Loucy (cell line): Measurements from ENCODE around the gene SETSIP.
"Not testable (repeated sequence)": the region's sequence is repeated elsewhere in the genome, so short reads cannot be mapped to it uniquely, and the experiment has no call there.

Source experiments
- H2AFZ ChIP-seq: fragments of 200-600 bp; sonication (generic); 2 replicates; pipeline ENCODE4 v1.6.0; 2016; ENCODE audit warnings: antibody characterized with exemption, mild to moderate bottlenecking, low read length, moderate library complexity
- H3F3A ChIP-seq: fragments of 200-600 bp; 2 replicates; pipeline ENCODE4 v1.6.0; 2016; ENCODE audit warnings: antibody characterized with exemption, low read depth, mild to moderate bottlenecking
- H3K27me3 ChIP-seq: fragments of 200-600 bp; sonication (generic); 2 replicates; pipeline ENCODE4 v1.6.1; 2014; ENCODE audit warnings: low read length, mild to moderate bottlenecking; ENCODE audit not compliant: insufficient read depth, poor library complexity, severe bottlenecking
- H3K36me3 ChIP-seq: fragments of 200-600 bp; sonication (generic); 2 replicates; pipeline ENCODE4 v1.6.1; 2016; ENCODE audit warnings: low read length; ENCODE audit not compliant: insufficient read depth
- H3K4me1 ChIP-seq: fragments of 200-600 bp; sonication (generic); 2 replicates; pipeline ENCODE4 v1.5.1; 2014; ENCODE audit warnings: low read length, mild to moderate bottlenecking; ENCODE audit not compliant: insufficient read depth, poor library complexity, severe bottlenecking
- H3K4me2 ChIP-seq: fragments of 200-600 bp; sonication (generic); 2 replicates; pipeline ENCODE4 v1.6.0; 2014; ENCODE audit warnings: antibody characterized with exemption, low read length, low read depth, mild to moderate bottlenecking; ENCODE audit not compliant: poor library complexity, severe bottlenecking
- H3K4me3 ChIP-seq: fragments of 200-600 bp; sonication (generic); 2 replicates; pipeline ENCODE4 v1.5.1; 2014; ENCODE audit warnings: low read length, mild to moderate bottlenecking, mixed read lengths; ENCODE audit not compliant: poor library complexity, severe bottlenecking
- H3K79me2 ChIP-seq: fragments of 200-600 bp; sonication (generic); 2 replicates; pipeline ENCODE4 v1.6.1; 2014; ENCODE audit warnings: low read length; ENCODE audit not compliant: insufficient read depth
- H3K9ac ChIP-seq: fragments of 200-600 bp; sonication (generic); 2 replicates; pipeline ENCODE4 v1.6.0; 2014; ENCODE audit warnings: mild to moderate bottlenecking, low read depth, low read length, moderate library complexity; ENCODE audit not compliant: poor library complexity, severe bottlenecking
- H3K9me2 ChIP-seq: fragments of 200-600 bp; sonication (generic); replicated peaks from 2 replicates; pipeline ENCODE4 v1.6.1; 2016; ENCODE audit warnings: low read depth, low read length, mixed read lengths
- H3K9me3 ChIP-seq: fragments of 200-600 bp; sonication (generic); 2 replicates; pipeline ENCODE4 v1.6.1; 2014; ENCODE audit warnings: mild to moderate bottlenecking, antibody characterized with exemption, low read length, low read depth; ENCODE audit not compliant: insufficient read depth
- H4K20me1 ChIP-seq: fragments of 200-600 bp; sonication (generic); 2 replicates; pipeline ENCODE4 v1.6.0; 2014; ENCODE audit warnings: antibody characterized with exemption, low read length, mild to moderate bottlenecking; ENCODE audit not compliant: insufficient read depth, poor library complexity, severe bottlenecking
- EZH2phosphoT487 ChIP-seq: fragments of 200-600 bp; IDR thresholded peaks from 2 replicates; pipeline ENCODE4 v1.6.1; 2018; ENCODE audit warnings: antibody characterized with exemption, mild to moderate bottlenecking, moderate library complexity, borderline replicate concordance
- TF ChIP-seq, protein P1 (sequence below): fragments of 200-600 bp; sonication (generic); conservative IDR thresholded peaks from 2 replicates; pipeline ENCODE4 v1.5.1; 2014; ENCODE audit warnings: mild to moderate bottlenecking, antibody characterized with exemption, low read length

The SETSIP gene

GRCh38 chr1:92080128-92080985 lies 5.1 kb upstream of the SETSIP start, which contains the start of gene BTBD8:
TSS of gene BTBD8 (plus strand) at chr1:92080345. CDS start at chr1:92080572, 227 bp downstream.
- Histone ChIP-seq H3K9ac (peak within 1 kb of the TSS; percentile 75), H3K36me3 (no peaks in the 10 kb centered on the region), H2AFZ (peak within 1 kb of the TSS; percentile 96), H3K9me3 (no peaks in the 10 kb centered on the region), H3K79me2 (no peaks in the 10 kb centered on the region; the same call in 1 of the 2 replicates), H3K9me2 (no peaks in the 10 kb centered on the region), H3K4me3 (peak within 1 kb of the TSS; percentile 80), H3K4me1 (peaks cover 18% of the 10 kb centered on the region), H3K27me3 (no peaks in the 10 kb centered on the region), H4K20me1 (no peaks in the 10 kb centered on the region), H3K4me2 (peak within 1 kb of the TSS; percentile 72), H3F3A (no peaks in the 10 kb centered on the region)
- TF ChIP-seq EZH2phosphoT487, result no peak
- TF ChIP-seq, protein P1, sequence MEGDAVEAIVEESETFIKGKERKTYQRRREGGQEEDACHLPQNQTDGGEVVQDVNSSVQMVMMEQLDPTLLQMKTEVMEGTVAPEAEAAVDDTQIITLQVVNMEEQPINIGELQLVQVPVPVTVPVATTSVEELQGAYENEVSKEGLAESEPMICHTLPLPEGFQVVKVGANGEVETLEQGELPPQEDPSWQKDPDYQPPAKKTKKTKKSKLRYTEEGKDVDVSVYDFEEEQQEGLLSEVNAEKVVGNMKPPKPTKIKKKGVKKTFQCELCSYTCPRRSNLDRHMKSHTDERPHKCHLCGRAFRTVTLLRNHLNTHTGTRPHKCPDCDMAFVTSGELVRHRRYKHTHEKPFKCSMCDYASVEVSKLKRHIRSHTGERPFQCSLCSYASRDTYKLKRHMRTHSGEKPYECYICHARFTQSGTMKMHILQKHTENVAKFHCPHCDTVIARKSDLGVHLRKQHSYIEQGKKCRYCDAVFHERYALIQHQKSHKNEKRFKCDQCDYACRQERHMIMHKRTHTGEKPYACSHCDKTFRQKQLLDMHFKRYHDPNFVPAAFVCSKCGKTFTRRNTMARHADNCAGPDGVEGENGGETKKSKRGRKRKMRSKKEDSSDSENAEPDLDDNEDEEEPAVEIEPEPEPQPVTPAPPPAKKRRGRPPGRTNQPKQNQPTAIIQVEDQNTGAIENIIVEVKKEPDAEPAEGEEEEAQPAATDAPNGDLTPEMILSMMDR, result 0 out of 2 replicates have a peak, but pooled peaks have one; percentile 24

DNA sequence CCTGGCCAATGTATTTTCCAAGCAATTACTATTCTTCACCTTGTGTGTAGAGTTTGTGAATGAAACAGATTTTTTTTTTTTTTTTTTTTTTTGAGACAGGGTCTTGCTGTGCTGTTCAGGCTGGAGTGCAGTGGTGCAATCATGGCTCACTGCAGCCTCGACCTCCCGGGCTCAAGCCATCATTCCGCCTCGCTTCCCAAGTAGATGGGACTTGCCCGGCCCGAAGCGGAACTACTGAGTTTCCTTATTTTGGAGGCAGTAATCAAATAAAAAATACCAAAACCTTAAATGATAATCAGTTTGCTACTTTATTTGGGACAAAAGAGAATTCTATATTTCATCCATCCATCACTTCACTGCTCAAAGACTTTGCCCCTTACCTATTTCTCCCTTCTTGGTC lies 4.2 kb upstream of the SETSIP start:
- H3F3A ChIP-seq, result no peaks in the 10 kb centered on the region
- no peaks in the 10 kb centered on the region for H3K9me2 ChIP-seq
- peaks cover 18% of the 10 kb centered on the region for H3K4me1 ChIP-seq
- H3K9ac ChIP-seq, result peak overlapping the region; percentile 75
- no peaks in the 10 kb centered on the region for H3K36me3 ChIP-seq
- H3K4me2 ChIP-seq, result peak overlapping the region; percentile 72
- H3K9me3 ChIP-seq, result no peaks in the 10 kb centered on the region
- H2AFZ ChIP-seq, result peak overlapping the region; percentile 96
- H3K79me2 ChIP-seq, result no peaks in the 10 kb centered on the region; the same call in 1 of the 2 replicates
- peak overlapping the region; percentile 80 for H3K4me3 ChIP-seq
- no peaks in the 10 kb centered on the region for H3K27me3 ChIP-seq
- no peaks in the 10 kb centered on the region for H4K20me1 ChIP-seq
- no peak for TF ChIP-seq EZH2phosphoT487

- peaks cover 18% of the 10 kb centered on the region for H3K4me1 ChIP-seq
- not testable (repeated sequence) for H4K20me1 ChIP-seq, H2AFZ ChIP-seq, H3K79me2 ChIP-seq, H3K36me3 ChIP-seq, H3K9me2 ChIP-seq, H3K4me3 ChIP-seq, H3K4me2 ChIP-seq, H3K27me3 ChIP-seq, H3F3A ChIP-seq, H3K9ac ChIP-seq, H3K9me3 ChIP-seq
These were observed 2.9 kb upstream of the SETSIP start for GRCh38 chr1:92078077-92078476.

- no peaks in the 10 kb centered on the region for H4K20me1 ChIP-seq
- H3K9me2 ChIP-seq, result no peaks in the 10 kb centered on the region
- H3K9ac ChIP-seq, result no peak overlapping the region
- no peaks in the 10 kb centered on the region for H3K79me2 ChIP-seq
- H3K4me2 ChIP-seq, result no peak overlapping the region
- no peak for TF ChIP-seq EZH2phosphoT487
- TF ChIP-seq, protein P1, result no peak
- H3K27me3 ChIP-seq, result no peaks in the 10 kb centered on the region
- peaks cover 9% of the 10 kb centered on the region for H3K4me1 ChIP-seq
- no peak overlapping the region for H3K4me3 ChIP-seq
- H3F3A ChIP-seq, result no peaks in the 10 kb centered on the region
- no peak overlapping the region for H2AFZ ChIP-seq
- H3K36me3 ChIP-seq, result no peaks in the 10 kb centered on the region
- no peaks in the 10 kb centered on the region for H3K9me3 ChIP-seq
These were observed 1.2 kb upstream of the SETSIP start for GRCh38 chr1:92076363-92076762.

- H3K79me2 ChIP-seq, H3K4me2 ChIP-seq, H3K36me3 ChIP-seq, H2AFZ ChIP-seq, H3K4me3 ChIP-seq, H3K27me3 ChIP-seq, H3F3A ChIP-seq, H3K9ac ChIP-seq, H3K4me1 ChIP-seq, H3K9me3 ChIP-seq, H3K9me2 ChIP-seq, H4K20me1 ChIP-seq: not testable (repeated sequence)
These were observed 765 bp downstream of the SETSIP start for GRCh38 chr1:92074446-92074845.
